ENCODE measurements around the gene SLC35B2. TPM values are rescaled to one million over a fixed set of nuclear protein-coding genes. Genes with fewer than 3 reads are reported as not detected.

The SLC35B2 gene
- total and polyA plus RNA-seq, 8 donors, result 38.7 to 50.3 (median 43.7) TPM

- Histone ChIP-seq H3K27me3 (peaks cover 59 to 100% of the 10 kb centered on the region in 2 donors), H3K36me3 (no peaks in the 10 kb centered on the region), H3K9me3 (no peaks in the 10 kb centered on the region), H3K4me3 (no peak overlapping the region), H3K27ac (no peak overlapping the region), H3K4me1 (peaks cover 0 to 30% of the 10 kb centered on the region in 2 donors)
- DNase-seq, result no peak
- no peak for ATAC-seq
- intact Hi-C loops (cut with DNase I), result no loop called here
- no peak for TF ChIP-seq CTCF (IDR thresholded peaks at IDR 0.05)
These were observed 15.8 kb upstream of the SLC35B2 start for GRCh38 chr6:44272999-44273566.

GRCh38 chr6:44272529-44272928 is 15.2 kb upstream of the SLC35B2 start:
- no peak overlapping the region for H3K4me3 ChIP-seq
- peaks cover 53 to 94% of the 10 kb centered on the region in 2 donors for H3K27me3 ChIP-seq
- H3K36me3 ChIP-seq, result no peaks in the 10 kb centered on the region
- no peak for TF ChIP-seq CTCF (IDR thresholded peaks at IDR 0.05)
- H3K4me1 ChIP-seq, result peaks cover 0 to 30% of the 10 kb centered on the region in 2 donors
- intact Hi-C loops (cut with DNase I), result no loop called here
- ATAC-seq (no peak), DNase-seq (no peak)
- H3K9me3 ChIP-seq, result no peaks in the 10 kb centered on the region
- no peak overlapping the region for H3K27ac ChIP-seq

- no peak for DNase-seq
- no peak for ATAC-seq
- TF ChIP-seq CTCF (IDR thresholded peaks at IDR 0.05), result no peak
- intact Hi-C loops (cut with DNase I), result no loop called here
- Histone ChIP-seq H3K36me3 (no peaks in the 10 kb centered on the region), H3K27me3 (peaks cover 49 to 88% of the 10 kb centered on the region in 2 donors), H3K4me3 (no peak overlapping the region), H3K4me1 (peaks cover 0 to 30% of the 10 kb centered on the region in 2 donors), H3K27ac (no peak overlapping the region), H3K9me3 (no peaks in the 10 kb centered on the region)
These were observed 14.6 kb upstream of the SLC35B2 start for GRCh38 chr6:44271914-44272313.

GRCh38 chr6:44271406-44271723 is 14.0 kb upstream of the SLC35B2 start:
- Histone ChIP-seq H3K4me1 (peaks cover 0 to 29% of the 10 kb centered on the region in 2 donors), H3K27ac (no peak overlapping the region), H3K4me3 (no peak overlapping the region), H3K9me3 (no peaks in the 10 kb centered on the region), H3K36me3 (no peaks in the 10 kb centered on the region), H3K27me3 (peaks cover 43 to 83% of the 10 kb centered on the region in 2 donors)
- intact Hi-C loops (cut with DNase I), result no loop called here
- TF ChIP-seq CTCF (IDR thresholded peaks at IDR 0.05), result no peak
- ATAC-seq, result no peak
- DNase-seq, result no peak

GRCh38 chr6:44270526-44271405 is 13.4 kb upstream of the SLC35B2 start:
- no peak for TF ChIP-seq CTCF (IDR thresholded peaks at IDR 0.05)
- intact Hi-C loops (cut with DNase I), result no loop called here
- peaks cover 0 to 29% of the 10 kb centered on the region in 2 donors for H3K4me1 ChIP-seq
- H3K36me3 ChIP-seq, result no peaks in the 10 kb centered on the region
- H3K9me3 ChIP-seq, result no peaks in the 10 kb centered on the region
- DNase-seq (no peak), ATAC-seq (no peak)
- H3K4me3 ChIP-seq, result no peak overlapping the region
- no peak overlapping the region for H3K27ac ChIP-seq
- H3K27me3 ChIP-seq, result peaks cover 37 to 77% of the 10 kb centered on the region in 2 donors
